Prostate gland (tissue), 2 donors: ENCODE data around the gene LCE3B. TPM values are rescaled to one million over a fixed set of nuclear protein-coding genes. Genes with fewer than 3 reads are reported as not detected.

Experiments used
- DNase-seq: peaks from one replicate; pipeline ENCODE4 v3.0.0-alpha.2; 2019; ENCODE audit warnings: low spot score
- H3K27ac ChIP-seq, 2 donors: fragments of 200-600 bp; sonication (generic); 2 replicates each; pipeline ENCODE4 v1.5.1; 2017 to 2019
- H3K27me3 ChIP-seq: fragments of 200-600 bp; sonication (generic); replicated peaks from 2 replicates; pipeline ENCODE4 v1.5.1; 2019; ENCODE audit not compliant: insufficient read depth
- H3K36me3 ChIP-seq, 2 donors: fragments of 200-600 bp; sonication (generic); 1 replicate in 1 of 2; 2 replicates in 1 of 2; pipeline versions ENCODE4 v1.5.1 to v1.8.1; 2017 to 2019
- H3K4me1 ChIP-seq: fragments of 200-600 bp; sonication (generic); replicated peaks from 2 replicates; pipeline ENCODE4 v1.5.1; 2019
- H3K4me3 ChIP-seq, 2 donors: fragments of 200-600 bp; sonication (generic); 2 replicates each; pipeline ENCODE4 v1.5.1; 2017 to 2019
- H3K9me3 ChIP-seq: fragments of 200-600 bp; sonication (generic); 2 replicates; pipeline ENCODE4 v1.5.1; 2017
- CTCF ChIP-seq, 4 experiments: fragments of 200-600 bp in 2 of 4; fragments of 450-650 bp in 2 of 4; sonication (generic) in 2 of 4; IDR thresholded peaks; 1 replicate in 3 of 4; 2 replicates in 1 of 4; pipeline ENCODE4 v1.5.1; 2016 to 2019; ENCODE audit warnings: antibody characterized with exemption in 4 of 4, mild to moderate bottlenecking in 2 of 4, moderate library complexity in 2 of 4
- POLR2A ChIP-seq: fragments of 450-650 bp; IDR thresholded peaks from one replicate; pipeline ENCODE4 v1.6.1; 2016; ENCODE audit warnings: antibody characterized with exemption, mild to moderate bottlenecking
- POLR2AphosphoS5 ChIP-seq: sonication (generic); formaldehyde crosslinking; IDR thresholded peaks from one replicate; pipeline ENCODE4 v1.6.1; 2017; ENCODE audit warnings: antibody characterized with exemption
- WGBS: methylation state at CpG from one replicate; pipeline ENCODE4 v1.1.5; 2018; 5-methylcytosine and 5-hydroxymethylcytosine counted together
- intact Hi-C: fragments of 100-400 bp; cut with DNase I; formaldehyde crosslinking; loops from one replicate; pipeline ENCODE4 v1.14.2; 2022
- total RNA-seq, 2 donors: library from RNA; depleted of rRNA; stranded (reverse); fragments of >200 nt; gene quantifications; one replicate each; pipeline ENCODE4 v1.1.0, GENCODE V29; 2016

Gene LCE3B
- total RNA-seq = not detected

GRCh38 chr1:152613511-152613910 is at the start of gene LCE3B:
TSS of gene LCE3B (plus strand) at chr1:152613811. CDS start at chr1:152613811, 0 bp downstream.
- intact Hi-C loops = no loop called here
- WGBS = 100% methylated on average over 1 of the region's 1 CpG
- Histone ChIP-seq H3K27ac (no peak within 1 kb of the TSS), H3K4me3 (no peak within 1 kb of the TSS), H3K4me1 (no peaks in the 10 kb centered on the region), H3K9me3 (no peaks in the 10 kb centered on the region), H3K36me3 (no peaks in the 10 kb centered on the region), H3K27me3 (no peaks in the 10 kb centered on the region)
- DNase-seq = no peak
- TF ChIP-seq POLR2A = no peak
- no peak for TF ChIP-seq CTCF (IDR thresholded peaks at IDR 0.05)
- TF ChIP-seq POLR2AphosphoS5 = no peak

- WGBS = 75% methylated on average over 2 of the region's 2 CpGs
These were observed 48.5 kb upstream of the LCE3B start for GRCh38 chr1:152565115-152565514.

GRCh38 chr1:152565535-152566215 is 47.9 kb upstream of the LCE3B start:
- Histone ChIP-seq H3K4me1 (no peaks in the 10 kb centered on the region), H3K4me3 (no peak overlapping the region), H3K36me3 (no peaks in the 10 kb centered on the region), H3K27me3 (no peaks in the 10 kb centered on the region), H3K27ac (no peak overlapping the region), H3K9me3 (no peaks in the 10 kb centered on the region)
- DNase-seq = no peak
- no peak for TF ChIP-seq CTCF (IDR thresholded peaks at IDR 0.05)
- TF ChIP-seq POLR2A = no peak
- TF ChIP-seq POLR2AphosphoS5 = no peak
- 76% methylated on average over 14 of the region's 14 CpGs for WGBS
- intact Hi-C loops = no loop called here

More at GRCh38 chr1:152565115-152565514, 48.5 kb upstream of the LCE3B start:
- Histone ChIP-seq H3K27ac (no peak overlapping the region), H3K27me3 (no peaks in the 10 kb centered on the region), H3K9me3 (no peaks in the 10 kb centered on the region), H3K36me3 (no peaks in the 10 kb centered on the region), H3K4me3 (no peak overlapping the region), H3K4me1 (no peaks in the 10 kb centered on the region)
- DNase-seq = no peak
- TF ChIP-seq CTCF (IDR thresholded peaks at IDR 0.05) = no peak
- TF ChIP-seq POLR2A = no peak
- TF ChIP-seq POLR2AphosphoS5 = no peak
- intact Hi-C loops = no loop called here

GRCh38 chr1:152566681-152567080 is 46.9 kb upstream of the LCE3B start, which contains the start of gene LCE3E:
TSS of gene LCE3E (minus strand) at chr1:152566780. CDS start at chr1:152566208, 572 bp downstream.
- DNase-seq = no peak

More at GRCh38 chr1:152566681-152567080, 46.9 kb upstream of the LCE3B start, which contains the start of gene LCE3E:
- Histone ChIP-seq H3K27me3 (no peaks in the 10 kb centered on the region), H3K27ac (no peak within 1 kb of the TSS), H3K4me3 (no peak within 1 kb of the TSS), H3K4me1 (no peaks in the 10 kb centered on the region), H3K9me3 (no peaks in the 10 kb centered on the region), H3K36me3 (no peaks in the 10 kb centered on the region)
- 50% methylated on average over 1 of the region's 1 CpG for WGBS
- intact Hi-C loops = no loop called here
- TF ChIP-seq CTCF (IDR thresholded peaks at IDR 0.05) = no peak
- TF ChIP-seq POLR2AphosphoS5 = no peak
- no peak for TF ChIP-seq POLR2A
